GM12892 (cell line): Measurements from ENCODE around the gene SUCLG1.

Source experiments
- POLR2A ChIP-seq: IDR thresholded peaks from 2 replicates; pipeline ENCODE4 v1.6.1; 2011; ENCODE audit warnings: low read depth, low read length, control low read depth
- POLR2AphosphoS5 ChIP-seq: IDR thresholded peaks from 2 replicates; pipeline ENCODE4 v1.6.1; 2011; ENCODE audit warnings: low read depth, low read length, control low read depth

DNA sequence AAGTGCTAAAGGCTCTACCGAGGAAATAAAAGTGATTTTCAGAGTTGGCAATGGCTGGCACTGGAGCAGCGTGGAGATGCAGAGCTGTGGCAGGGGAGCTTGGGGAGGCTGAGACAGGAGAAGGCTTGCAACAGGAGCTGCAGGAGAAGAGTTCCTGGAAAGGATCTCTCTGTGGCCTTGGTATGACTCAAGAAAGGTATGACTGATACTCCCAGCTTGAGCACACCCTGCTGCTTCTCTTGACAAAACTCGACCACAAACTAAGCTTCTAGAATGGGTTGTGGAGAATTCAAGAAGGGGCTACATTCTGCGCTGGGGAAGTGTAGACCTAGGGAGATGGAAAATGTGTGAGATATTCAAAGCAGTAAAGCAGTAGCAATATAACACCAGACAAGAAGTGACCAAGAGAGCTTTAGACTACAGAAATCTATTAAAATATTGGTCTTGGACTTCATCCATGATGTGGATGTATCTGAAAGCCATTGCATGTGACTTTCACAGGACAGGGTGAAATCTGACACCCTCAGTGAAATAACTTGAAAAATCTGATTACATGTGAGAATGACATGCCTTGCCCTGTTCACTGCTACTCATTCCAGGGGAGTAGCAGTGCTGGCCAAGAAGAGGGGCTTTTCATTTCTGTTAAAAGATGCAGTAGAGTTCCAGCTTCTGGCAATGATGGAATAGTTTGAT lies 41.5 kb downstream of the SUCLG1 start:
- TF ChIP-seq POLR2AphosphoS5 (no peak), POLR2A (no peak)
